Hepatocyte (in vitro differentiated cells): ENCODE measurements around the gene CD300LB. TPM values are rescaled to one million over a fixed set of nuclear protein-coding genes. Genes with fewer than 3 reads are reported as not detected.

ENCODE experiments used
- DNase-seq: peaks from one replicate; pipeline ENCODE4 v3.0.0-alpha.2; 2016; ENCODE audit warnings: low spot score
- H2AFZ ChIP-seq: fragments of 200-600 bp; sonication (generic); 2 replicates; pipeline ENCODE4 v1.6.0; 2016; ENCODE audit warnings: antibody characterized with exemption, mild to moderate bottlenecking
- H3K27ac ChIP-seq: fragments of 200-600 bp; sonication (generic); 2 replicates; pipeline ENCODE4 v1.5.1; 2016; ENCODE audit warnings: mild to moderate bottlenecking
- H3K27me3 ChIP-seq: fragments of 200-600 bp; sonication (generic); 2 replicates; pipeline ENCODE4 v1.6.1; 2016
- H3K36me3 ChIP-seq: fragments of 200-600 bp; sonication (generic); replicated peaks from 2 replicates; pipeline ENCODE4 v1.5.1; 2016; ENCODE audit warnings: low read depth; ENCODE audit not compliant: insufficient read depth
- H3K4me1 ChIP-seq: fragments of 200-600 bp; sonication (generic); 2 replicates; pipeline ENCODE4 v1.5.1; 2016; ENCODE audit warnings: mild to moderate bottlenecking, moderate library complexity; ENCODE audit not compliant: insufficient read depth
- H3K4me2 ChIP-seq: fragments of 200-600 bp; sonication (generic); 2 replicates; pipeline ENCODE4 v1.6.0; 2016
- H3K4me3 ChIP-seq: fragments of 200-600 bp; sonication (generic); 2 replicates; pipeline ENCODE4 v1.5.1; 2016; ENCODE audit warnings: mild to moderate bottlenecking
- H3K79me2 ChIP-seq: fragments of 200-600 bp; sonication (generic); 2 replicates; pipeline ENCODE4 v1.6.0; 2017; ENCODE audit warnings: mild to moderate bottlenecking
- H3K9me2 ChIP-seq: fragments of 200-600 bp; sonication (generic); replicated peaks from 2 replicates; pipeline ENCODE4 v1.6.0; 2017; ENCODE audit warnings: mild to moderate bottlenecking; ENCODE audit not compliant: insufficient read depth
- H3K9me3 ChIP-seq: fragments of 200-600 bp; sonication (generic); 2 replicates; pipeline ENCODE4 v1.5.1; 2016; ENCODE audit warnings: low read depth, mild to moderate bottlenecking
- H4K20me1 ChIP-seq: fragments of 200-600 bp; sonication (generic); 2 replicates; pipeline ENCODE4 v1.6.0; 2016; ENCODE audit warnings: mild to moderate bottlenecking; ENCODE audit not compliant: insufficient read depth, poor library complexity, severe bottlenecking
- EZH2 ChIP-seq: fragments of 200-600 bp; sonication (generic); IDR thresholded peaks from 2 replicates; pipeline ENCODE4 v1.6.1; 2016; ENCODE audit warnings: antibody characterized with exemption, mild to moderate bottlenecking, borderline replicate concordance
- EZH2phosphoT487 ChIP-seq: fragments of 200-600 bp; sonication (generic); IDR thresholded peaks from one replicate; pipeline ENCODE4 v1.6.1; 2018; ENCODE audit warnings: antibody characterized with exemption, mild to moderate bottlenecking, low read depth, moderate library complexity; ENCODE audit not compliant: unreplicated experiment, severe bottlenecking
- WGBS: methylation state at CpG from one replicate; pipeline ENCODE4 v1.1.6; 2016; ENCODE audit warnings: low lambda C conversion rate; ENCODE audit errors: missing lambda C conversion rate; 5-methylcytosine and 5-hydroxymethylcytosine counted together
- polyA plus RNA-seq: library from polyadenylated mRNA; unstranded; fragments of >200 nt; fragmentation: Nextera tagmentation; extraction: Ambion mirVana; gene quantifications from 2 replicates; pipeline ENCODE4 v1.2.1, GENCODE V29; 2016
- total RNA-seq: library from RNA; depleted of rRNA; stranded (reverse); fragments of >200 nt; gene quantifications from 2 replicates; pipeline ENCODE4 v1.2.3, GENCODE V29; 2014
- TF ChIP-seq, protein P1 (sequence below): fragments of 200-600 bp; sonication (generic); IDR thresholded peaks from 2 replicates; pipeline ENCODE4 v1.5.1; 2016; ENCODE audit warnings: antibody characterized with exemption, mild to moderate bottlenecking; ENCODE audit not compliant: poor library complexity

Gene CD300LB
- total and polyA plus RNA-seq, 2 experiments from 2014 or later: not detected

DNA sequence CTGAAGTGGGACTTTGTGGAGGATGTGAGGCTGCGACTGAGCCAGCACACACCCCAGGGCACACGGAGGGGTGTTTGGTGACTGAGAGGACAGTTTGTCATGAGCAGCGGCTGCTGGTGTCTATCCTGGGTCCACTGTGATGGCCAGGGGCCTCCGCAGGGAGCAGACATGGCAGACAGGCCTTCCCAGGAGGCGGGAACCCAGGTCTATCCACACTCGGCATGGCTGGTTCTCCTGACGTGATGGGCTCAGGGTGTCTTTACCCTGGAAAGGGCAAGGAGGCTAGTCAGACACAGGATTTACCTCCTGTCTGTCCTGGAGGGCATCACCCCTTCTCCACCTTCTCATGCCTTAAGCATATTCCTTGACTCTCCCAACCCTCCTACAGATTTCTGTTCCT lies 15.3 kb upstream of the CD300LB start:
- H3K36me3 ChIP-seq: no peaks in the 10 kb centered on the region
- no peak for DNase-seq
- no peak overlapping the region for H3K4me2 ChIP-seq
- H2AFZ ChIP-seq: no peak overlapping the region
- no peaks in the 10 kb centered on the region for H3K79me2 ChIP-seq
- no peaks in the 10 kb centered on the region for H3K9me2 ChIP-seq
- no peaks in the 10 kb centered on the region for H3K27me3 ChIP-seq
- no peaks in the 10 kb centered on the region for H3K4me1 ChIP-seq
- no peak overlapping the region for H3K4me3 ChIP-seq
- no peak overlapping the region for H3K27ac ChIP-seq
- H3K9me3 ChIP-seq: no peaks in the 10 kb centered on the region
- H4K20me1 ChIP-seq: no peaks in the 10 kb centered on the region
- 91% methylated on average over 7 of the region's 7 CpGs for WGBS
- TF ChIP-seq EZH2phosphoT487 (no peak), EZH2 (no peak)
- TF ChIP-seq, protein P1, sequence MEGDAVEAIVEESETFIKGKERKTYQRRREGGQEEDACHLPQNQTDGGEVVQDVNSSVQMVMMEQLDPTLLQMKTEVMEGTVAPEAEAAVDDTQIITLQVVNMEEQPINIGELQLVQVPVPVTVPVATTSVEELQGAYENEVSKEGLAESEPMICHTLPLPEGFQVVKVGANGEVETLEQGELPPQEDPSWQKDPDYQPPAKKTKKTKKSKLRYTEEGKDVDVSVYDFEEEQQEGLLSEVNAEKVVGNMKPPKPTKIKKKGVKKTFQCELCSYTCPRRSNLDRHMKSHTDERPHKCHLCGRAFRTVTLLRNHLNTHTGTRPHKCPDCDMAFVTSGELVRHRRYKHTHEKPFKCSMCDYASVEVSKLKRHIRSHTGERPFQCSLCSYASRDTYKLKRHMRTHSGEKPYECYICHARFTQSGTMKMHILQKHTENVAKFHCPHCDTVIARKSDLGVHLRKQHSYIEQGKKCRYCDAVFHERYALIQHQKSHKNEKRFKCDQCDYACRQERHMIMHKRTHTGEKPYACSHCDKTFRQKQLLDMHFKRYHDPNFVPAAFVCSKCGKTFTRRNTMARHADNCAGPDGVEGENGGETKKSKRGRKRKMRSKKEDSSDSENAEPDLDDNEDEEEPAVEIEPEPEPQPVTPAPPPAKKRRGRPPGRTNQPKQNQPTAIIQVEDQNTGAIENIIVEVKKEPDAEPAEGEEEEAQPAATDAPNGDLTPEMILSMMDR: no peak

DNA sequence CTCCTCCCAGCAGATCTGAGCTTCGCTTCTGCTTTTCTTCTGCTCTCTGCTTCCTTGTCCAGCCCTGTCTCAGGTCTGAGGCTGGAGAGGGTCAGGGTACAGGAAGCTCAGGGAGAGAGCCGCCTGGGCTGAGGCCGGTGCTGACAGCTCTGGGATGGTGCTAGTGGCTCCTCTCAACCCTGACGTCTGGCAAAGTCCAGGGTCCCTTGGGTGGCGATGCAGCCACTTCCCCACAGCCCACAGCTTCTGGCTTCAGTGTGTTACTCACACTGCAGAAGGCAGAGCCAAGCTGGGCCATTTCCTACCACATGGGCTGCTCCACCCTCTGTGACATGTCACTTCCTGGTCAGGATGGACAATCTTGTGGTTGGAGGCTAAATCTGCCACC lies 14.6 kb upstream of the CD300LB start, which contains the start of gene CD300C:
Gene CD300C, minus strand, starts transcription at position 273 of the 388 bp plus-strand sequence. CDS start 333 bp downstream, outside the sequence.
- Histone ChIP-seq H3K4me3 (no peak within 1 kb of the TSS), H3K9me2 (no peaks in the 10 kb centered on the region), H3K36me3 (no peaks in the 10 kb centered on the region), H3K4me1 (no peaks in the 10 kb centered on the region), H4K20me1 (no peaks in the 10 kb centered on the region), H3K4me2 (no peak within 1 kb of the TSS), H3K9me3 (no peaks in the 10 kb centered on the region), H3K79me2 (no peaks in the 10 kb centered on the region), H2AFZ (no peak within 1 kb of the TSS), H3K27me3 (no peaks in the 10 kb centered on the region), H3K27ac (no peak within 1 kb of the TSS)
- DNase-seq: no peak
- WGBS: 87% methylated on average over 5 of the region's 5 CpGs
- TF ChIP-seq EZH2phosphoT487 (no peak), EZH2 (no peak)
- TF ChIP-seq, protein P1: no peak

DNA sequence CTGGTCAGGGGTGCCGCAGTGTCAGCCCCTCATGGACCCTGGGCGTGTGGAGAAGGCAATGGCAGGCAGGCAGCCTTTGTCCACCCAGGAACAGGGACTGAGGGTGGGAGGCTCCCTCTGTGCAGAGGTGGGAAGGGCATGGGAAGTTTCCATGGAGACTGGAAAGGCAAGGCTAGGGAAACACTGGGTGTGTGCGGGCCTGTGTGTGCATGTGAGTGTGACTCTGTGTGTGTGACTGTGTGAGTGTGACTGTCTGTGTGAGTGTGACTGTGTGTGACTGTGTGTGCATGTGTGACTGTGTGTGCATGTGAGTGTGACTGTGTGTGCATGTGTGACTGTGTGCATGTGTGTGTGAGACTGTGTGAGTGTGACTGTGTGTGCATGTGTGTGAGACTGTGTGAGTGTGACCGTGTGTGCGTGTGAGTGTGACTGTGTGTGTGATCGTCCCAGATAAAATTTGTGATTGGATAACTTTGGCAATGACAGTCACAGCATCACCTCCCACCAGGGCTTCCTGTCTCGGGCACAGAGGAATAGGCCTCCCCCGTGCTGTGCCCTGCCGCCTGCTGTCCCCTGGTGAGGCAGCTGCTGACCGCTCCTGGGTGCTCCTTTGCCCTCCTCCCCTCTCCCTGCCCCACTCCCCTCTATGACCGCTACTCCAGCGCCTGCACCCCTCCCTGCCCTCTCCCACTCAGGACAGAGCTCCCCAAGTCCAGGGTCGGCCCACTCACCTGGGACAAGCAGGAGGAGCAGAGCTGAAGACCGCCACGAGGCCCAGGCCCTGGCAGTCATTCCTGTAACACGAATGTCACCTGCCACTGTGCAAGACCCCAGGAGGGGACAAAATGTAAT lies 13.9 kb upstream of the CD300LB start:
- H3K27me3 ChIP-seq: no peaks in the 10 kb centered on the region
- H4K20me1 ChIP-seq: no peaks in the 10 kb centered on the region
- TF ChIP-seq EZH2 (no peak), EZH2phosphoT487 (no peak)
- TF ChIP-seq, protein P1: no peak
- H3K27ac ChIP-seq: no peak overlapping the region
- H3K4me2 ChIP-seq: no peak overlapping the region
- WGBS: 88% methylated on average over 13 of the region's 16 CpGs
- no peaks in the 10 kb centered on the region for H3K9me3 ChIP-seq
- no peaks in the 10 kb centered on the region for H3K9me2 ChIP-seq
- no peak for DNase-seq
- H3K79me2 ChIP-seq: no peaks in the 10 kb centered on the region
- H3K36me3 ChIP-seq: no peaks in the 10 kb centered on the region
- H2AFZ ChIP-seq: no peak overlapping the region
- no peak overlapping the region for H3K4me3 ChIP-seq
- no peaks in the 10 kb centered on the region for H3K4me1 ChIP-seq
